Testis (tissue), 3 donors: ENCODE results near the gene SYNGR3. TPM values are rescaled to one million over a fixed set of nuclear protein-coding genes. Genes with fewer than 3 reads are reported as not detected.

ENCODE experiments used
- DNase-seq: peaks from one replicate; pipeline ENCODE4 v3.0.0-alpha.2; 2019
- H3K27ac ChIP-seq, 2 donors: fragments of 200-600 bp; sonication (generic); one replicate each; pipeline ENCODE4 v1.5.1; 2019
- H3K27me3 ChIP-seq: fragments of 200-600 bp; sonication (generic); one replicate; pipeline ENCODE4 v1.5.1; 2019
- H3K36me3 ChIP-seq: fragments of 200-600 bp; sonication (generic); one replicate; pipeline ENCODE4 v1.5.1; 2017; ENCODE audit warnings: low read depth; ENCODE audit errors: missing control alignments
- H3K4me1 ChIP-seq: fragments of 200-600 bp; sonication (generic); one replicate; pipeline ENCODE4 v1.5.1; 2019
- H3K4me3 ChIP-seq, 2 donors: fragments of 200-600 bp; sonication (generic); one replicate each; pipeline ENCODE4 v1.5.1; 2017 to 2019
- H3K9me3 ChIP-seq: fragments of 200-600 bp; sonication (generic); one replicate; pipeline ENCODE4 v1.5.1; 2017
- CTCF ChIP-seq, 3 experiments: fragments of 450-650 bp in 2 of 3; fragments of 200-600 bp in 1 of 3; sonication (generic) in 1 of 3; IDR thresholded peaks; one replicate each; pipeline ENCODE4 v1.5.1; 2016 to 2019; ENCODE audit warnings: antibody characterized with exemption in 3 of 3, mild to moderate bottlenecking in 2 of 3, moderate library complexity in 1 of 3
- POLR2A ChIP-seq: fragments of 450-650 bp; IDR thresholded peaks from one replicate; pipeline ENCODE4 v1.6.1; 2017; ENCODE audit warnings: antibody characterized with exemption, mild to moderate bottlenecking, moderate library complexity
- WGBS, 2 donors: methylation state at CpG; one replicate each; pipeline ENCODE4 v1.1.5; 2018; 5-methylcytosine and 5-hydroxymethylcytosine counted together
- intact Hi-C: fragments of 100-400 bp; cut with DNase I; formaldehyde crosslinking; loops from one replicate; pipeline ENCODE4 v1.15.1; 2023; ENCODE audit warnings: low total_unique reads
- polyA plus RNA-seq: library from polyadenylated mRNA; stranded (reverse); fragments of 350-450 nt; fragmentation: Illumina TruSeq; extraction: RNeasy Lipid Tissue Mini Kit (QIAGEN cat#74804); gene quantifications from one replicate; pipeline ENCODE4 v1.2.3, GENCODE V29; 2014; ENCODE audit warnings: low read depth, low replicate concordance; ENCODE audit not compliant: insufficient read depth
- total RNA-seq, 2 donors: library from RNA; depleted of rRNA; stranded (reverse); fragments of >200 nt; gene quantifications; one replicate each; pipeline ENCODE4 v1.2.3, GENCODE V29; 2016

SYNGR3 gene
- total and polyA plus RNA-seq, 3 donors from 2014 or later: 10.0 to 33.5 (median 20.9) TPM

GRCh38 chr16:1982991-1983543 is 6.7 kb upstream of the SYNGR3 start:
- WGBS, 2 donors: 19 to 29% methylated on average over 17 to 19 of the region's 19 CpGs
- Histone ChIP-seq H3K27me3 (no peaks in the 10 kb centered on the region), H3K4me3 (peak overlapping the region; percentile 77 to 79), H3K27ac (peak overlapping the region in 1 of 2 donors; percentile 64), H3K9me3 (no peaks in the 10 kb centered on the region), H3K36me3 (no peaks in the 10 kb centered on the region), H3K4me1 (peaks cover 15% of the 10 kb centered on the region)
- no peak for DNase-seq
- intact Hi-C loops: no loop called here
- TF ChIP-seq POLR2A (no peak), CTCF (IDR thresholded peaks at IDR 0.05) (no peak)

GRCh38 chr16:1983544-1984346 is 6.0 kb upstream of the SYNGR3 start, which contains the start of gene GFER:
Gene GFER, plus strand, starts transcription at chr16:1984193. Its CDS starts 26 bp downstream, at chr16:1984219.
- H3K4me1 ChIP-seq: peaks cover 15% of the 10 kb centered on the region
- 0 to 1% methylated on average over 1 to 97 of the region's 109 CpGs for WGBS, 2 donors
- H3K36me3 ChIP-seq: no peaks in the 10 kb centered on the region
- H3K27ac ChIP-seq: peak within 1 kb of the TSS in 1 of 2 donors; percentile 64
- peak; percentile 91 for DNase-seq
- H3K27me3 ChIP-seq: no peaks in the 10 kb centered on the region
- H3K9me3 ChIP-seq: no peaks in the 10 kb centered on the region
- peak within 1 kb of the TSS; percentile 77 to 79 for H3K4me3 ChIP-seq
- TF ChIP-seq CTCF (IDR thresholded peaks at IDR 0.05) (peak in 1 of 3 experiments; percentile 14), POLR2A (no peak)
- intact Hi-C loops: no loop called here

- Histone ChIP-seq H3K27ac (peak overlapping the region in 1 of 2 donors; percentile 64), H3K27me3 (no peaks in the 10 kb centered on the region), H3K36me3 (no peaks in the 10 kb centered on the region), H3K9me3 (no peaks in the 10 kb centered on the region), H3K4me3 (peak overlapping the region; percentile 77 to 79), H3K4me1 (peaks cover 15% of the 10 kb centered on the region)
- 7 to 17% methylated on average over 32 to 58 of the region's 58 CpGs for WGBS, 2 donors
- intact Hi-C loops: no loop called here
- DNase-seq: no peak
- no peak for TF ChIP-seq CTCF (IDR thresholded peaks at IDR 0.05)
- TF ChIP-seq POLR2A: no peak
Measured at GRCh38 chr16:1984347-1985225, 5.2 kb upstream of the SYNGR3 start.

- Histone ChIP-seq H3K4me1 (peaks cover 19% of the 10 kb centered on the region), H3K36me3 (no peaks in the 10 kb centered on the region), H3K27ac (no peak overlapping the region), H3K4me3 (no peak overlapping the region), H3K27me3 (no peaks in the 10 kb centered on the region), H3K9me3 (no peaks in the 10 kb centered on the region)
- DNase-seq: no peak
- TF ChIP-seq CTCF (IDR thresholded peaks at IDR 0.05) (no peak), POLR2A (no peak)
- WGBS, 2 donors: 89 to 93% methylated on average over 5 to 14 of the region's 14 CpGs
- intact Hi-C loops: no loop called here
Measured at GRCh38 chr16:1985466-1986150, 4.2 kb upstream of the SYNGR3 start.
